ENCODE measurements around the gene TRABD. TPM values are rescaled to one million over a fixed set of nuclear protein-coding genes. Genes with fewer than 3 reads are reported as not detected.

The TRABD gene
- total RNA-seq, 1 donor from 2014 or later: 25.9 TPM

- no peak for DNase-seq (ENCODE audit: extremely low spot score, unreplicated experiment)
- TF ChIP-seq CTCF (IDR thresholded peaks at IDR 0.05): no peak
Observed at GRCh38 chr22:50184004-50184901, 1.5 kb upstream of the TRABD start.

GRCh38 chr22:50184902-50185374 lies 775 bp upstream of the TRABD start:
- H3K36me3 Mint-ChIP-seq (ENCODE audit: unreplicated experiment): no peaks in the 10 kb centered on the region
- H3K9me3 Mint-ChIP-seq (ENCODE audit: unreplicated experiment): no peaks in the 10 kb centered on the region
- no peaks in the 10 kb centered on the region for H3K27me3 Mint-ChIP-seq (ENCODE audit: unreplicated experiment)
- H3K4me3 Mint-ChIP-seq (ENCODE audit: unreplicated experiment): no peak overlapping the region
- H3K4me1 Mint-ChIP-seq (ENCODE audit: unreplicated experiment): peaks cover 21% of the 10 kb centered on the region
- H3K27ac Mint-ChIP-seq (ENCODE audit: unreplicated experiment): no peak overlapping the region
- no peak for DNase-seq (ENCODE audit: extremely low spot score, unreplicated experiment)
- TF ChIP-seq CTCF (IDR thresholded peaks at IDR 0.05): no peak

More at GRCh38 chr22:50184004-50184901, 1.5 kb upstream of the TRABD start:
- H3K36me3 Mint-ChIP-seq (ENCODE audit: unreplicated experiment): no peaks in the 10 kb centered on the region
- no peaks in the 10 kb centered on the region for H3K9me3 Mint-ChIP-seq (ENCODE audit: unreplicated experiment)
- no peaks in the 10 kb centered on the region for H3K27me3 Mint-ChIP-seq (ENCODE audit: unreplicated experiment)
- H3K27ac Mint-ChIP-seq (ENCODE audit: unreplicated experiment): peak overlapping the region; percentile 38
- peak overlapping the region; percentile 22 for H3K4me3 Mint-ChIP-seq (ENCODE audit: unreplicated experiment)
- H3K4me1 Mint-ChIP-seq (ENCODE audit: unreplicated experiment): peaks cover 15% of the 10 kb centered on the region

GRCh38 chr22:50186181-50186714 lies 535 bp downstream of the TRABD start:
- no peaks in the 10 kb centered on the region for H3K27me3 Mint-ChIP-seq (ENCODE audit: unreplicated experiment)
- peaks cover 25% of the 10 kb centered on the region for H3K4me1 Mint-ChIP-seq (ENCODE audit: unreplicated experiment)
- no peak for TF ChIP-seq CTCF (IDR thresholded peaks at IDR 0.05)
- no peak for DNase-seq (ENCODE audit: extremely low spot score, unreplicated experiment)
- H3K4me3 Mint-ChIP-seq (ENCODE audit: unreplicated experiment): peak overlapping the region; percentile 90
- no peaks in the 10 kb centered on the region for H3K36me3 Mint-ChIP-seq (ENCODE audit: unreplicated experiment)
- peak overlapping the region; percentile 84 for H3K27ac Mint-ChIP-seq (ENCODE audit: unreplicated experiment)
- H3K9me3 Mint-ChIP-seq (ENCODE audit: unreplicated experiment): no peaks in the 10 kb centered on the region

- Mint-ChIP-seq H3K4me1 (ENCODE audit: unreplicated experiment) (peaks cover 28% of the 10 kb centered on the region), H3K9me3 (ENCODE audit: unreplicated experiment) (no peaks in the 10 kb centered on the region), H3K27ac (ENCODE audit: unreplicated experiment) (peak overlapping the region; percentile 84), H3K27me3 (ENCODE audit: unreplicated experiment) (no peaks in the 10 kb centered on the region), H3K4me3 (ENCODE audit: unreplicated experiment) (peak overlapping the region; percentile 90), H3K36me3 (ENCODE audit: unreplicated experiment) (no peaks in the 10 kb centered on the region)
- TF ChIP-seq CTCF (IDR thresholded peaks at IDR 0.05): no peak
- no peak for DNase-seq (ENCODE audit: extremely low spot score, unreplicated experiment)
Observed at GRCh38 chr22:50186761-50187523, 1.2 kb downstream of the TRABD start.
